ENCODE results near the gene RABGEF1. TPM values are rescaled to one million over a fixed set of nuclear protein-coding genes. Genes with fewer than 3 reads are reported as not detected.
"Not testable (repeated sequence)": the region's sequence is repeated elsewhere in the genome, so short reads cannot be mapped to it uniquely, and the experiment has no call there.

The RABGEF1 gene
- total RNA-seq, 2 experiments from 2014 or later, result 18.2 to 25.5 TPM

DNA sequence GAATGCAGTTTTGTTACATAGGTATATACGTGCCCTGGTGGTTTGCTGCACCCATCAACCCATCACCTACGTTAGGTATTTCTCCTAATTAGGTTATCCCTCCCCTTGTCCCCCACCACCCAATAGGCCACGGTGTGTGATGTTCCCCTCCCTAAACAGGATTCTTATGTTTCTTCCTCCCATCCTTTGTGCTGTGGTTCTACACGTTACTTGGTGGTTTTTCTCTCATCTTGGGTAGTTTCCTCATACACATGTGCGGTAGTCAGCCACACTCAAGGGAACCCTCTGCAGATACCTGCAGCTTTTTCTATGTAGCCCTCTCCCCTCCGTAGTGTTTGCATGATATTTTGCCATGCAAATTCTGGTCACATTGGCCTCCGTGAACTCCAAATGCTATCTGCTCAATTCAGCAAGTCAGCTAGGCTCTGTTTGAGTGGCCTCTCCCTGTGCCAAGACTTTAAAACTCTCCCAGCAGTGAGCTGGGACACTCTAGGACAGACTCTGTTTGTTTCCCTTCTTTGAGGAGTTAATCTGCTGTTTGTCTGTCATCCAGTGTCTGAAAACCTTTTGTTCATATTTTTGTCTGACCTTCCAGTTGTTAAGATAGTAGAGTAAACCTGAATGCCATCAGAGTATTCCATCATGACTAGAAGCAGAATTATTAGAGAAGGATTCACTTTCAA lies 41.0 kb downstream of the RABGEF1 start:
- CTCF ChIA-PET (ENCODE audit: unreplicated experiment), result no interaction called here
- intact Hi-C loops (cut with micrococcal nuclease; ENCODE audit: unreplicated experiment), result no loop called here
- Histone ChIP-seq H3K4me3 (ENCODE audit: low read depth, low read length, poor library complexity, severe bottlenecking) (no peak overlapping the region), H3K36me3 (ENCODE audit: insufficient read depth, low read length) (peaks cover 78% of the 10 kb centered on the region), H4K20me1 (ENCODE audit: insufficient read depth, low read length) (no peaks in the 10 kb centered on the region), H3K4me2 (ENCODE audit: low read length) (no peak overlapping the region), H3K27ac (ENCODE audit: low read depth, low read length, poor library complexity, severe bottlenecking) (no peak overlapping the region), H2AFZ (ENCODE audit: low read length) (no peak overlapping the region), H3K9me2 (ENCODE audit: insufficient read depth, low read length) (no peaks in the 10 kb centered on the region), H3K9me3 (ENCODE audit: low read length) (no peaks in the 10 kb centered on the region), H3K79me2 (ENCODE audit: insufficient read depth, low read depth, low read length) (no peaks in the 10 kb centered on the region), H3K4me1 (ENCODE audit: insufficient read depth, low read length, poor library complexity, severe bottlenecking) (no peaks in the 10 kb centered on the region)
- TF ChIP-seq, protein P1, sequence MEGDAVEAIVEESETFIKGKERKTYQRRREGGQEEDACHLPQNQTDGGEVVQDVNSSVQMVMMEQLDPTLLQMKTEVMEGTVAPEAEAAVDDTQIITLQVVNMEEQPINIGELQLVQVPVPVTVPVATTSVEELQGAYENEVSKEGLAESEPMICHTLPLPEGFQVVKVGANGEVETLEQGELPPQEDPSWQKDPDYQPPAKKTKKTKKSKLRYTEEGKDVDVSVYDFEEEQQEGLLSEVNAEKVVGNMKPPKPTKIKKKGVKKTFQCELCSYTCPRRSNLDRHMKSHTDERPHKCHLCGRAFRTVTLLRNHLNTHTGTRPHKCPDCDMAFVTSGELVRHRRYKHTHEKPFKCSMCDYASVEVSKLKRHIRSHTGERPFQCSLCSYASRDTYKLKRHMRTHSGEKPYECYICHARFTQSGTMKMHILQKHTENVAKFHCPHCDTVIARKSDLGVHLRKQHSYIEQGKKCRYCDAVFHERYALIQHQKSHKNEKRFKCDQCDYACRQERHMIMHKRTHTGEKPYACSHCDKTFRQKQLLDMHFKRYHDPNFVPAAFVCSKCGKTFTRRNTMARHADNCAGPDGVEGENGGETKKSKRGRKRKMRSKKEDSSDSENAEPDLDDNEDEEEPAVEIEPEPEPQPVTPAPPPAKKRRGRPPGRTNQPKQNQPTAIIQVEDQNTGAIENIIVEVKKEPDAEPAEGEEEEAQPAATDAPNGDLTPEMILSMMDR (conservative IDR thresholded peaks at IDR 0.05; ENCODE audit: low read length), result no peak
- no peak for TF ChIP-seq EZH2phosphoT487 (IDR thresholded peaks at IDR 0.05; ENCODE audit: borderline replicate concordance, low read depth, low read length)
- no TSS peak for BruUV-seq (replicated peaks)
- DNase-seq (ENCODE audit: low spot score), result no peak
- POLR2A ChIA-PET, result interaction anchor here (1.2 kb wide), 1 partner anchor 10 kb away, joined by 5 read pairs; no protein-coding TSS in a partner anchor

DNA sequence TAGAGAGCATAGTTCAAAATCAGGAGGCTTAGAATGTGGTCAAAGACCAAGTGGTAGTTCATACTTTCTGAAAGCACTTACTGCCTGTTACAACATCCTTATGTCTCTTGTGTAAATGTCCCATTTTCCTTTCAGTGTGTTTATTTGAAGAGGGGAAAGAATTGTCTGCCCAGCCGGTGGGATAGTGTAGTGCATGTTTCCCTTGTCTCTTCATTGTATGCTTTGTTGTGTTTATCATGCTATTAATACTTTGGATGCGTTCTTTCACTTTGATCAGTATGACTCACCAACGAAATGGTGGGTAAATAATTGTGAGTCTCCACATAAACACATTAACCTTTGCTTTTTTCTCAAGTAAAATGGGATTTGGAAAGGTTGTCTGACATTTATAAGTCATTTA lies 42.3 kb downstream of the RABGEF1 start:
- not testable (repeated sequence) for H3K9me3 ChIP-seq (ENCODE audit: low read length)

DNA sequence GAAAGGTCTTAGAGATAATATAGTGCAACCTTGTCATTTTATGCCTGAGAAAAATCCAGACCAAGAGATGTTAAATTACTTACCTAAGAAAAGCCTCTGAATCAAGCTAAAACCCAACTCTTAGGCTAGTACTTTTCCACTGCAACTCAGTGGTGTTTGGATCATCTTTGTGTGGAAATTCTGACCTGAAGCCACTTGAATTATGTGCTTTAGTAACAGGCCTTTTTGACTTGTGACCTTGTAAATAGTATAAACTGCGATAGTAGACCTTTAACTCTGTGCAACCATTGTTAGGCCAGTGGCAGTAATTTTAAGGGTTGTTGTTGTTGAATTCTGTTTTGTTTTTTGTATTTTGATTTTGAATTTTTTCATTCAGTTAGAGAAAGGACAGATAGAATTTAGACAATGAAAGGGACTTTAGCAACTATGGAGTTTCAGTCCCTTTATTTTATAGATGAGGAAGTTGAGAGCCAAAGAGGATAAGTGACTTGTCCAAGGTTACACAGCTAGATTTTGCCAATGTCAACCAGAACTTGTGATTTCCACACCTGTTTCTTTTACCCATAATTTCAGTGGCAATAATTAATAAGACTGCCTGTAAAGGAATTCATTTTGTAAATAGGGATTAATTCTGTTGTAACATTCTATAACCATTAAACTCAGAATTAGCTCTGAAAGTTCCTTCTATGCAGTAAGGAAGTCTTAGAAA lies 43.5 kb downstream of the RABGEF1 start:
- H4K20me1 ChIP-seq (ENCODE audit: insufficient read depth, low read length); H3K27ac ChIP-seq (ENCODE audit: low read depth, low read length, poor library complexity, severe bottlenecking); CTCF ChIA-PET (ENCODE audit: unreplicated experiment); H2AFZ ChIP-seq (ENCODE audit: low read length); BruUV-seq (replicated peaks); H3K4me1 ChIP-seq (ENCODE audit: insufficient read depth, low read length, poor library complexity, severe bottlenecking); H3K9me2 ChIP-seq (ENCODE audit: insufficient read depth, low read length); H3K9me3 ChIP-seq (ENCODE audit: low read length); DNase-seq (ENCODE audit: low spot score); intact Hi-C loops (cut with micrococcal nuclease; ENCODE audit: unreplicated experiment); H3K79me2 ChIP-seq (ENCODE audit: insufficient read depth, low read depth, low read length); H3K4me3 ChIP-seq (ENCODE audit: low read depth, low read length, poor library complexity, severe bottlenecking); H3K4me2 ChIP-seq (ENCODE audit: low read length): not testable (repeated sequence)
- H3K36me3 ChIP-seq (ENCODE audit: insufficient read depth, low read length), result peaks cover 85% of the 10 kb centered on the region
- POLR2A ChIA-PET, result interaction anchor here (0.6 to 2.7 kb wide), 4 partner anchors 15 to 374 kb away, joined by 3 to 5 read pairs (median 3); no protein-coding TSS in a partner anchor

More for the DNA sequence above, 42.3 kb downstream of the RABGEF1 start:
- CTCF ChIA-PET (ENCODE audit: unreplicated experiment); BruUV-seq (replicated peaks); DNase-seq (ENCODE audit: low spot score); H3K4me2 ChIP-seq (ENCODE audit: low read length); H4K20me1 ChIP-seq (ENCODE audit: insufficient read depth, low read length); H2AFZ ChIP-seq (ENCODE audit: low read length); H3K79me2 ChIP-seq (ENCODE audit: insufficient read depth, low read depth, low read length); intact Hi-C loops (cut with micrococcal nuclease; ENCODE audit: unreplicated experiment); H3K4me3 ChIP-seq (ENCODE audit: low read depth, low read length, poor library complexity, severe bottlenecking); H3K4me1 ChIP-seq (ENCODE audit: insufficient read depth, low read length, poor library complexity, severe bottlenecking); H3K27ac ChIP-seq (ENCODE audit: low read depth, low read length, poor library complexity, severe bottlenecking); H3K9me2 ChIP-seq (ENCODE audit: insufficient read depth, low read length): not testable (repeated sequence)
- POLR2A ChIA-PET, result interaction anchor here (0.9 to 2.7 kb wide), 2 partner anchors 13 to 752 kb away, joined by 4 to 5 read pairs; no protein-coding TSS in a partner anchor
- peaks cover 84% of the 10 kb centered on the region for H3K36me3 ChIP-seq (ENCODE audit: insufficient read depth, low read length)

All from OCI-LY7 (cell line).